Thyroid gland (tissue), 4 donors: Measurements from ENCODE around the gene SND1.

Experiments
- POLR2A ChIP-seq, 2 donors: fragments of 450-650 bp; IDR thresholded peaks; one replicate each; pipeline ENCODE4 v1.6.1; 2017; ENCODE audit warnings: antibody characterized with exemption in 2 of 2, mild to moderate bottlenecking in 2 of 2, moderate library complexity in 1 of 2
- TF ChIP-seq, protein P1 (sequence below), 6 experiments: fragments of 200-600 bp in 3 of 6; fragments of 450-650 bp in 3 of 6; sonication (generic) in 3 of 6; IDR thresholded peaks; one replicate each; pipeline ENCODE4 v1.5.1; 2016 to 2019; ENCODE audit warnings: antibody characterized with exemption in 6 of 6, mild to moderate bottlenecking in 2 of 6, inconsistent platforms in 1 of 6, moderate library complexity in 1 of 6

DNA sequence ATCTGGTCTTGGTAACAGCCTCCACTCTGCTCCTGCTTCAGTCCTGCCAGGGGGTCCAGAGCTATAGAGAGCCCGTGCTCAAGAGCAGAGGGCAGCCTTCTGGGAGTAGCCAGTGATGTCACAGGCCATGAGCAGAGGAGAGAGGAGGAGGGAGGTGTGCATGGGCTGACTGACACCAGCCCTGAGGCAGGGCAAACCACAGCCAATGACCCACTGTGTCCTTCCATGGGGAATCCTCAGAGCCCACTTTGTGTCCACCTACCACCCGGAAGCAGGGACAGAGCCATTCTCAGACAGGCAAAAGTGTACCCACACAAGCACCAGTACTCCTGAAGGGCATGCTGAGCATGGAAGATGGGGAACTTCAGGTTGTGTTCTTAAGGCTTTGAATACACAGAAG lies 34.0 kb upstream of the SND1 start, which contains the start of gene PAX4:
- TF ChIP-seq, protein P1, sequence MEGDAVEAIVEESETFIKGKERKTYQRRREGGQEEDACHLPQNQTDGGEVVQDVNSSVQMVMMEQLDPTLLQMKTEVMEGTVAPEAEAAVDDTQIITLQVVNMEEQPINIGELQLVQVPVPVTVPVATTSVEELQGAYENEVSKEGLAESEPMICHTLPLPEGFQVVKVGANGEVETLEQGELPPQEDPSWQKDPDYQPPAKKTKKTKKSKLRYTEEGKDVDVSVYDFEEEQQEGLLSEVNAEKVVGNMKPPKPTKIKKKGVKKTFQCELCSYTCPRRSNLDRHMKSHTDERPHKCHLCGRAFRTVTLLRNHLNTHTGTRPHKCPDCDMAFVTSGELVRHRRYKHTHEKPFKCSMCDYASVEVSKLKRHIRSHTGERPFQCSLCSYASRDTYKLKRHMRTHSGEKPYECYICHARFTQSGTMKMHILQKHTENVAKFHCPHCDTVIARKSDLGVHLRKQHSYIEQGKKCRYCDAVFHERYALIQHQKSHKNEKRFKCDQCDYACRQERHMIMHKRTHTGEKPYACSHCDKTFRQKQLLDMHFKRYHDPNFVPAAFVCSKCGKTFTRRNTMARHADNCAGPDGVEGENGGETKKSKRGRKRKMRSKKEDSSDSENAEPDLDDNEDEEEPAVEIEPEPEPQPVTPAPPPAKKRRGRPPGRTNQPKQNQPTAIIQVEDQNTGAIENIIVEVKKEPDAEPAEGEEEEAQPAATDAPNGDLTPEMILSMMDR (IDR thresholded peaks at IDR 0.05) = no peak
- no peak for TF ChIP-seq POLR2A (IDR thresholded peaks at IDR 0.05)
